GM12878 (cell line): ENCODE measurements around the gene RND2. TPM values are rescaled to one million over a fixed set of nuclear protein-coding genes. Genes with fewer than 3 reads are reported as not detected.

Source experiments
- ATAC-seq: fragments of 200-7000 bp; cut with Tn5 transposase; 3 replicates; pipeline ENCODE4 v1.9.1; 2020; ENCODE audit warnings: mild to moderate bottlenecking, moderate library complexity
- BruUV-seq: library from RNA; stranded (reverse); fragments of 400-500 nt; replicated peaks from 2 replicates; lab custom pipeline; 2021; lab: Mats Ljungman, UMichigan
- CTCF ChIA-PET: fragments of 300-600 bp; sonication (Branson Sonifier 250); formaldehyde crosslinking; extraction: SDS; loops from one replicate; lab custom pipeline; 2021; ENCODE audit warnings: inconsistent platforms; lab: Yijun Ruan, JAX
- POLR2A ChIA-PET: fragments of 350-600 bp; formaldehyde crosslinking; extraction: SDS; loops from one replicate; lab custom pipeline; 2021; ENCODE audit warnings: inconsistent platforms; lab: Charles Lee
- RAD21 ChIA-PET: fragments of 300-600 bp; sonication (Branson Sonifier 250); formaldehyde crosslinking; loops from one replicate; lab custom pipeline; 2023; ENCODE audit warnings: antibody characterized with exemption; ENCODE audit not compliant: unreplicated experiment; lab: Charles Lee
- SMC1A ChIA-PET: fragments of 300-600 bp; sonication (Branson Sonifier 250); formaldehyde crosslinking; loops from one replicate; lab custom pipeline; 2023; ENCODE audit not compliant: unreplicated experiment, uncharacterized antibody; lab: Charles Lee
- DNase-seq: peaks from one replicate; pipeline ENCODE4 v3.0.0-alpha.2; 2011; ENCODE audit warnings: low read depth, low spot score
- FAIRE-seq: peaks from 3 replicates; lab custom pipeline; 2011; peaks lifted over from hg19 to GRCh38; lab: Jason Lieb, UNC
- H2AFZ ChIP-seq: 2 replicates; pipeline ENCODE4 v1.6.0; 2011; ENCODE audit warnings: low read depth, low read length, control low read depth; ENCODE audit not compliant: control insufficient read depth
- H3K27ac ChIP-seq: 2 replicates; pipeline ENCODE4 v1.5.1; 2011; ENCODE audit warnings: control low read depth; ENCODE audit not compliant: control insufficient read depth, insufficient read depth
- H3K27me3 ChIP-seq, 2 experiments: replicated peaks in 1 of 2; 2 replicates each; pipeline versions ENCODE4 v1.6.0 to v1.6.1; 2011; ENCODE audit warnings: low read length in 1 of 2; ENCODE audit not compliant: control insufficient read depth in 2 of 2, insufficient read depth in 2 of 2
- H3K36me3 ChIP-seq, 2 experiments: 2 replicates each; pipeline ENCODE4 v1.5.1; 2011; ENCODE audit warnings: low read length in 1 of 2; ENCODE audit not compliant: control insufficient read depth in 2 of 2, insufficient read depth in 2 of 2
- H3K4me1 ChIP-seq: 2 replicates; pipeline ENCODE4 v1.6.1; 2011; ENCODE audit warnings: mild to moderate bottlenecking, low read length, moderate library complexity, mixed read lengths; ENCODE audit not compliant: control insufficient read depth, insufficient read depth
- H3K4me2 ChIP-seq: 2 replicates; pipeline ENCODE4 v1.6.0; 2011; ENCODE audit warnings: control low read depth; ENCODE audit not compliant: control insufficient read depth, insufficient read depth
- H3K4me3 ChIP-seq: fragments of 200-600 bp; sonication (generic); 2 replicates; pipeline ENCODE4 v1.5.1; 2016
- H3K79me2 ChIP-seq: 2 replicates; pipeline ENCODE4 v1.6.0; 2011; ENCODE audit warnings: low read length; ENCODE audit not compliant: control insufficient read depth, insufficient read depth
- H3K9ac ChIP-seq: 2 replicates; pipeline ENCODE4 v1.8.0; 2011; ENCODE audit warnings: low read length, control low read depth, mixed read lengths; ENCODE audit not compliant: control insufficient read depth, insufficient read depth
- H3K9me3 ChIP-seq: replicated peaks from 3 replicates; pipeline ENCODE4 v1.5.1; 2011; ENCODE audit warnings: mild to moderate bottlenecking, low read length; ENCODE audit not compliant: control insufficient read depth, insufficient read depth
- H4K20me1 ChIP-seq: 2 replicates; pipeline ENCODE4 v1.6.0; 2011; ENCODE audit not compliant: control insufficient read depth, insufficient read depth
- BMI1 ChIP-seq: fragments of 450-650 bp; IDR thresholded peaks from 2 replicates; pipeline ENCODE4 v1.6.1; 2016; ENCODE audit warnings: mild to moderate bottlenecking, moderate library complexity, borderline replicate concordance
- POLR2A ChIP-seq: IDR thresholded peaks from 2 replicates; pipeline ENCODE4 v1.6.1; 2011; ENCODE audit warnings: low read depth, mild to moderate bottlenecking, low read length
- POLR2AphosphoS2 ChIP-seq: IDR thresholded peaks from 2 replicates; pipeline ENCODE4 v1.6.1; 2011; ENCODE audit warnings: low read depth, mild to moderate bottlenecking, low read length, improper control_type of control experiment, moderate library complexity
- WGBS: methylation state at CpG from one replicate; pipeline ENCODE4 v1.1.6; 2016; ENCODE audit warnings: low lambda C conversion rate; ENCODE audit not compliant: insufficient replicate concordance, insufficient coverage; ENCODE audit errors: missing lambda C conversion rate; 5-methylcytosine and 5-hydroxymethylcytosine counted together
- in situ Hi-C: fragments of 300-500 bp; cut with MboI; formaldehyde crosslinking; loops from 9 replicates; pipeline ENCODE4 v1.14.3; 2018; ENCODE audit warnings: mixed read lengths
- intact Hi-C: fragments of 100-400 bp; cut with micrococcal nuclease; formaldehyde crosslinking; loops from one replicate; pipeline ENCODE4 v1.14.2; 2022; ENCODE audit not compliant: unreplicated experiment
- polyA plus RNA-seq, 11 experiments: library from polyadenylated mRNA; depleted of rRNA in 4 of 11; unstranded in 6 of 11; stranded (reverse) in 5 of 11; fragments of >200 nt; fragmentation: Nextera tagmentation in 4 of 11; fragmentation: Illumina TruSeq in 1 of 11; extraction: Ambion mirVana in 4 of 11; extraction: Trizol in 1 of 11; gene quantifications; 1 replicate in 1 of 11; 2 replicates in 10 of 11; pipeline versions ENCODE4 v1.2.1 to v1.2.3, GENCODE V29; 2011 to 2016; ENCODE audit warnings: inconsistent platforms in 2 of 11, missing spikeins in 2 of 11, low read depth in 1 of 11
- total RNA-seq, 4 experiments: library from RNA; depleted of rRNA in 3 of 4; stranded (reverse); fragments of >200 nt in 3 of 4; fragmentation: Illumina TruSeq in 1 of 4; extraction: Trizol in 1 of 4; gene quantifications; 2 replicates each; pipeline versions ENCODE4 v1.2.1 to v1.2.3, GENCODE V29; 2013 to 2021
- TF ChIP-seq, protein P1 (sequence below): fragments of 150-350 bp; IDR thresholded peaks from 2 replicates; pipeline ENCODE4 v1.6.1; 2016; ENCODE audit warnings: low read depth, low read length

RND2 gene
- total and polyA plus RNA-seq, 10 of the 15 experiments (the other 5 are each of a cell fraction or from before 2014, with no cell fraction given), result 0.01 to 0.05 (median 0.03) TPM; not detected in 6

DNA sequence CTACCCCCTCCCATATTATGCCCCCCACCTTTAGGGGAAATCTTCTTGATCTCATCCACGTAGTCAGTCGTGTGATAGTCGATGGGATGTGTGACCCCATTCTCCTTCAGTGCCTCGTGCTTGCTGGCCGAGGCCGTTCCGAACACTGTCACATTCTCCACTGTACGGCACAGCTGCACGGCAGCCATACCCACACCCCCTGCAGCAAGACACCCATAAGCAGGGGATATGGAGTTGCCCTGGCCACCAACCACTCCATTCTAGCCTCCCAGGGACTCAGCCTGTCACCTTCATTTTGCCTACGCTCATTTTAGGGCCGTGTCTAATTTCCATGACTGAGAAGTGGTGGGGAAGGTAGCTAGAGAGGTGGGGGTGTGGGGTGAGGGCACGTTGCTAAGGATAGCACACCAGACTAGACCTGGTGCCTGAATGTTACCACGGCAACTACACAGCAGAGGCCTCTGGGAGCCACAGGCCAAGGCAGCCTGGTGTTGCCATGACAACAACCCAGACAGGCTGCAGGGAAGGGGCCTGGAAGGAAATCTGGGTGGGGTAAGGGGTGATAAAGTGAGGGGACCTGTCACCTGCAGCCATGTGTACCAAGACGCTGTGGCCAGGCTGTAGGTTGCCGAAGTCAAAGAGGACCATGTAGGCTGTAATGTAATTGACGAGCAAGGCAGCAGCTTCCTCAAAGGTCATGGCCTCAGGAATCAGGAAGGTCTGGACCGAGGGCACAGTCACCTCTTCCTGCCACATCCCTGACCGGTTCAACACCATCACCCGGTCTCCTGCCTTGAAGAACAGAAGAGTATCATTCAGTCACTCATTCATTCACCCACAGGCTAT is 6.8 kb upstream of the RND2 start:
- no peaks in the 10 kb centered on the region for H3K9me3 ChIP-seq
- in situ Hi-C loops, result no loop called here
- CTCF ChIA-PET, result no interaction called here
- no peak overlapping the region for H3K4me2 ChIP-seq
- SMC1A ChIA-PET, result interaction anchor here (0.6 kb wide), 1 partner anchor 20 kb away, joined by 3 read pairs; the partner anchor contains the start of gene RPL27
- no TSS peak for BruUV-seq
- TF ChIP-seq POLR2AphosphoS2 (peak; percentile 47; the same call in 1 of the 2 replicates), BMI1 (peak; percentile 93), POLR2A (peak; percentile 72)
- TF ChIP-seq, protein P1, sequence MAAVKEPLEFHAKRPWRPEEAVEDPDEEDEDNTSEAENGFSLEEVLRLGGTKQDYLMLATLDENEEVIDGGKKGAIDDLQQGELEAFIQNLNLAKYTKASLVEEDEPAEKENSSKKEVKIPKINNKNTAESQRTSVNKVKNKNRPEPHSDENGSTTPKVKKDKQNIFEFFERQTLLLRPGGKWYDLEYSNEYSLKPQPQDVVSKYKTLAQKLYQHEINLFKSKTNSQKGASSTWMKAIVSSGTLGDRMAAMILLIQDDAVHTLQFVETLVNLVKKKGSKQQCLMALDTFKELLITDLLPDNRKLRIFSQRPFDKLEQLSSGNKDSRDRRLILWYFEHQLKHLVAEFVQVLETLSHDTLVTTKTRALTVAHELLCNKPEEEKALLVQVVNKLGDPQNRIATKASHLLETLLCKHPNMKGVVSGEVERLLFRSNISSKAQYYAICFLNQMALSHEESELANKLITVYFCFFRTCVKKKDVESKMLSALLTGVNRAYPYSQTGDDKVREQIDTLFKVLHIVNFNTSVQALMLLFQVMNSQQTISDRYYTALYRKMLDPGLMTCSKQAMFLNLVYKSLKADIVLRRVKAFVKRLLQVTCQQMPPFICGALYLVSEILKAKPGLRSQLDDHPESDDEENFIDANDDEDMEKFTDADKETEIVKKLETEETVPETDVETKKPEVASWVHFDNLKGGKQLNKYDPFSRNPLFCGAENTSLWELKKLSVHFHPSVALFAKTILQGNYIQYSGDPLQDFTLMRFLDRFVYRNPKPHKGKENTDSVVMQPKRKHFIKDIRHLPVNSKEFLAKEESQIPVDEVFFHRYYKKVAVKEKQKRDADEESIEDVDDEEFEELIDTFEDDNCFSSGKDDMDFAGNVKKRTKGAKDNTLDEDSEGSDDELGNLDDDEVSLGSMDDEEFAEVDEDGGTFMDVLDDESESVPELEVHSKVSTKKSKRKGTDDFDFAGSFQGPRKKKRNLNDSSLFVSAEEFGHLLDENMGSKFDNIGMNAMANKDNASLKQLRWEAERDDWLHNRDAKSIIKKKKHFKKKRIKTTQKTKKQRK, result no peak
- no peaks in the 10 kb centered on the region for H3K79me2 ChIP-seq
- H3K4me3 ChIP-seq, result no peak overlapping the region
- POLR2A ChIA-PET, result interaction anchor here (0.5 kb wide), 1 partner anchor 252 kb away, joined by 4 read pairs; no protein-coding TSS in a partner anchor
- H3K4me1 ChIP-seq, result 0 out of 2 replicates have a peak, but pooled peaks cover 3% of the 10 kb centered on the region
- no peak overlapping the region for H2AFZ ChIP-seq
- DNase-seq, result no peak
- 76% methylated on average over 19 of the region's 19 CpGs for WGBS
- no peak for FAIRE-seq
- no peak overlapping the region for H3K27ac ChIP-seq
- intact Hi-C loops, result no loop called here
- H4K20me1 ChIP-seq, result no peaks in the 10 kb centered on the region
- peaks cover 6 to 7% of the 10 kb centered on the region in 2 experiments; a peak in 3 of 4 replicates for H3K36me3 ChIP-seq
- ATAC-seq, result 0 out of 3 replicates have a peak, but pooled peaks have one; percentile 8
- H3K27me3 ChIP-seq, result no peaks in the 10 kb centered on the region
- RAD21 ChIA-PET, result no interaction called here
- H3K9ac ChIP-seq, result no peak overlapping the region
